ENCODE measurements around the gene CNOT6L.

- TF ChIP-seq CTCF (IDR thresholded peaks at IDR 0.05) (no peak), ZFX (IDR thresholded peaks at IDR 0.05; ENCODE audit: borderline replicate concordance) (no peak)
Measured at GRCh38 chr4:77845400-77845799, 26.2 kb upstream of the CNOT6L start.
